D721Med (cell line): ENCODE results near the gene SGSM1.
"Not testable (repeated sequence)": the region's sequence is repeated elsewhere in the genome, so short reads cannot be mapped to it uniquely, and the experiment has no call there.

Experiments used
- DNase-seq: peaks from one replicate; pipeline ENCODE4 v3.0.0; 2011; ENCODE audit warnings: low spot score; ENCODE audit not compliant: insufficient read length
- FAIRE-seq: peaks from 2 replicates; lab custom pipeline; 2011; peaks lifted over from hg19 to GRCh38; lab: Jason Lieb, UNC
- TF ChIP-seq, protein P1 (sequence below): IDR thresholded peaks from 2 replicates; pipeline ENCODE4 v1.5.1; 2012; ENCODE audit warnings: mild to moderate bottlenecking, control low read depth; ENCODE audit not compliant: insufficient read depth; ENCODE audit errors: missing control alignments

SGSM1 gene

DNA sequence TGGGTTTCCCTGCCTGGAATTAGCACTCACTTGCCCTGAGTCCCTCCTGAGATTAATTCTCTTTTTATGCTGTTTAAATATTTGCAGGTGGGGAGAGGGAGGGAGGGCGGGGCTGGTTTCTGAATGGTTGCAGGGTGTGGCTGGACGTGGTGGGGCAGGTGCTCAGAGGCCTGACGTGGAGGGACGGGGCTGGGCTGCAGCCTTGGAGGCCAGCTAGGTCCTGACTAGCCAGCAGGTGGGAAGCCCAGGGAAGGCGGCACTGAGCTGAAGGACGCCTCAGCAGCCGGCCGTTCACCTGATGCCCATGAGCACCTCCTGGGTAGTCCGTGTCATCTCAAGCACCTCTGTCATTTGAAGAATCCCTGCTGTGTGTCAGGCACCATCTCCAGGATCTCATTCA is 21.3 kb downstream of the SGSM1 start:
- DNase-seq (no peak), FAIRE-seq (no peak)
- TF ChIP-seq, protein P1, sequence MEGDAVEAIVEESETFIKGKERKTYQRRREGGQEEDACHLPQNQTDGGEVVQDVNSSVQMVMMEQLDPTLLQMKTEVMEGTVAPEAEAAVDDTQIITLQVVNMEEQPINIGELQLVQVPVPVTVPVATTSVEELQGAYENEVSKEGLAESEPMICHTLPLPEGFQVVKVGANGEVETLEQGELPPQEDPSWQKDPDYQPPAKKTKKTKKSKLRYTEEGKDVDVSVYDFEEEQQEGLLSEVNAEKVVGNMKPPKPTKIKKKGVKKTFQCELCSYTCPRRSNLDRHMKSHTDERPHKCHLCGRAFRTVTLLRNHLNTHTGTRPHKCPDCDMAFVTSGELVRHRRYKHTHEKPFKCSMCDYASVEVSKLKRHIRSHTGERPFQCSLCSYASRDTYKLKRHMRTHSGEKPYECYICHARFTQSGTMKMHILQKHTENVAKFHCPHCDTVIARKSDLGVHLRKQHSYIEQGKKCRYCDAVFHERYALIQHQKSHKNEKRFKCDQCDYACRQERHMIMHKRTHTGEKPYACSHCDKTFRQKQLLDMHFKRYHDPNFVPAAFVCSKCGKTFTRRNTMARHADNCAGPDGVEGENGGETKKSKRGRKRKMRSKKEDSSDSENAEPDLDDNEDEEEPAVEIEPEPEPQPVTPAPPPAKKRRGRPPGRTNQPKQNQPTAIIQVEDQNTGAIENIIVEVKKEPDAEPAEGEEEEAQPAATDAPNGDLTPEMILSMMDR, result no peak

DNA sequence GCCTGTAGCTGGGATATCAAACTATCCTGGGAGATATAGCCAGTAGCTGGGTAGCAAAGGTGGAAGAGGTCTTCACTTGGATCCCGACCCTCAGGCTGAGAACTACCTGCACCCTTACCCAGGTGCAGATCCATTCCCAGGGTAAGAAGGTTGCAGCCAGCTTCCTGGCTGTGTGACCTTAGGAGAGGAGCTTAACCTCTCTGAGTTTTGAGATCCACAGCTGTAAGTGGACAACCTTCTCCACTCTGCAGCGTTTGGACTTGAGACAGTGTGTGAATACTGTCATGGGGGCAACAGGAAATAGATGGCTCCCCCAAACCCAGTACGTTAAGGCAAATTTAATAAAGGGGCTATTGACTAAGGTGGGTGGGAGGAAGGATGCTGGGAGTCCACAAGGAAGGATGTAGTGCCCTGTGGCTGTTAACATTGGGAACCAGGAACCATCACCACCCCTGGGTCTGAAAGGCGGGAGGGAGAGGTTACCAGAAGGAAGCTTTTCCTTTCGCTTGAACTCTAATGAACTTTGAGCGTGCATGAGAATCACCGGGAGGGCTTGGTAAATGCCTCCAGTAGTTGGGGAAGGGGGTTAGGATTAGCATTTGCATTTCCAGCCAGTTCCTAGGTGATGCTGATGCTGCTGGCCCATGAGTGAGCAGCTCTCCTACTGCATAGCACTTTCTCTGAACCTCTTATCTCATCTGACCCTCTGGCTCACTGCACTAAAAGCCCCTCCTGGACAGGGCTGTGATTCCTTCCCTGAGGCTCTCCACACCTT is 24.4 kb downstream of the SGSM1 start:
- TF ChIP-seq, protein P1, result no peak
- FAIRE-seq (no peak), DNase-seq (no peak)

DNA sequence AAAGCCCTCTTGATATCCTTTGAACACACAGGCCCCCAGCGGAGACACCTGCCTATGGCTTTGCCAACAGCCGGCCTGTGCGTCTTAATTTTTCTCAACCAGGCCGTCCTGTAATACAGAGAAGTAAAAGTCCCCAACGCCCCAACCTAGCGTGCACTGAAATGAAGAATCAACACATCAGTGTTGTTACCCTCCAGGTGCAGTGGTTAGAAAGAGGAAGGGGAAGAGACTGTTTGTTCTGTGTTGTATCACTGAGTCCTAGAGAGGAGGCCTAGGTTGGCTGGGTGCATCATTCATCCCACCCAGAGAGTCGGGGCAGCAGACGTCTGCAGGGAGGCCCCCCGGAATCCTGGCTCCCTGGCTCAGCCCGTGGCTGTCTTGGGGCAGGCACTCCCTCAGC is 25.7 kb downstream of the SGSM1 start:
- TF ChIP-seq, protein P1, result no peak
- FAIRE-seq (no peak), DNase-seq (no peak)

DNA sequence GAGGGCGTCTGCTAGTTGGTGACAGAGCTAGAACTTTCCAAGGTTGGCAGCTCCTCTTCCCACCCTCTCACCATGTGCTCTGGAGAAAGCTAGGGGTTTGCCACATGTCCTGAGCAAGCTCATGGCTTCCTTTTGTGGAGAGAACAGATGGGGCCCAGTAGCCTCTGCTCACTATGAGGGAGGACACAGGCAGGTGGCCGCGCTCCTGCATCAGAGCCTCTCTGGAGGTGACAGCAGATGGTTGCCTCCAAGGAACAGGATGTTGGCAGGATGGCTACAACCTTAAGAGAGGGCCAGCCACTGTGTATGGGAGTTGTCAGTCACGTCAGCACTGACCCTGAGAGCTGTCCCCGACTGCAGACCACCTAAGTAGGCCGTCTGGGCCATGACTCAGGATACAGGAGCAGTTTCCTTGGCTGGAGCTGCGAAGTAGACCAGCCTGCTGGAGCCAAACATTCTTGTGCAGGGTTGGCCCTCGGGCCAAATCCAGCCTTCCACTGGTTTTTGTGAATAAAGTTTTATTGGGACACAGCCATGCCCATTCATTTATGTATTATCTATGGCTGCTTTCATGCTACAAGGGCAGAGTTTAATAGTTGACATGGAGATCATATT is 28.0 kb downstream of the SGSM1 start:
- no peak for FAIRE-seq
- TF ChIP-seq, protein P1, result no peak
- no peak for DNase-seq

DNA sequence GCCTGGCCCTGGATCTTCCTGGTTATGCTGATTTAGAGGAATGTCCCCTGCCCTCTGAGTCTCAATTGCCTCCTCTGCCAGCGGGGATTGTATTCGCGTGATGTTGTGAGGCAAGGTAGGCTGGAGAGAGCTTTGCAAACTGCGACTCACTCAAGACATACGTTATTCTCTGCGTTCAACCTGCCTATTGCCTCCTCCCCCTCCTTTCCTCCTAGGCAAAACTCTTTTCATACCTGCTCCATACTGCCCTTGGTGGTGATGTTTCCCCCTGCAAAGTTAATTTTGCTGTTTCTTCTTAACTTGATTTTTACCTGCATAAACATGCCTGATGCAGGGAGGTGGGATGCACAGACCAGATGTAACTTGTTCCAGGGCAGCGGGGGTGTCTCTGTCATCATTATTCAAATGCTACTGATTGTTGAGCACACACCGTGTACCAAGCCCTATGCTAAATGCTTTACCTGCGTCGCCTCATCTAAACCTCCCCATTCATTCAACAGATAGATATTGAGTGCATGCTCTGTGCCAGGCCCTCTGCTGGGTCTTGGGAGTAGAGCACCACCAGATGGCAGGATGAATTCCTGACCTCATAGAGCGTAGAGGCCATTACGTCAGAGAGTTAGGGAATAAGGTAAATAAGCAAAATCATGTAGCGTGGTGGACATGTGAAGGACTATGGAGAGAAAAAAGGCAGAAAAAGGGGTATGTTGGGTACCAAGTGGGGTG is 29.0 kb downstream of the SGSM1 start:
- no peak for DNase-seq
- TF ChIP-seq, protein P1, result peak; percentile 11
- FAIRE-seq, result no peak

DNA sequence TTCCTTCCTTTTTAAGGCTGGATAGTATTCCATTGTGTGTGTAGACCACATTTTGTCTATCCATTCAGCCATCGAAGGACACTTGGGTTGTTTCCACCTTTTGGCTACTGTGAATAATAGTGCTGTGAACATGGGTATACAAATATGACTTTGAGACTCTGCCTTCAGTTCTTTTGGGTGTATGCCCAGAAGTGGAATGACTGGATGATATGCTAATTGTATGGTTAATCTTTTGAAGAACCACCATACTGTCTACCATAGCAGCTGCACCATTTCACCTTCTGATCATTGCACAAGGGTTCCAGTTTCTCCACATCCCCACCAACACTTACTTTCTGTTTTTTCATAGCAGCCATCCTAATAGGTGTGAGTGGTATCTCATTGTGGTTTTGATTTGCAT is 30.3 kb downstream of the SGSM1 start:
- TF ChIP-seq, protein P1, result no peak

DNA sequence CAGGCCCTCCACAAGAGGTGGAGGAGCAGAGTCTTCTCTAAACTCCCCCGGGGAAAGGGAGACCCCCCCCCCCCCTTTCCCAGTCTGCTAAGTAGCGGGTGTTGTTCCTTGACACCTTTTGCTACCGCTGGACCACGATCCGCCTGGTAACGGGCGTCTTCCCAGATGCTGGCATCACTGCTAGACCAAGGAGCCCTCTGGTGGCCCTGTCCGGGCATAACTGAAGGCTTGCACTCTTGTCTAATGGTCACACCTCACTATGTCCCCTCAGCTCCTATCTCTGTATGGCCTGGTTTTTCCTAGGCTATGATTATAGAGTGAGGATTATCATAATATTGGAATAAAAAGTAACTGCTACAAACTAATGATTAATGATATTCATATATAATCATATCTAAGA is 31.5 kb downstream of the SGSM1 start:
- DNase-seq, FAIRE-seq: not testable (repeated sequence)
- TF ChIP-seq, protein P1, result peak; percentile 23

More for the DNA sequence above, 30.3 kb downstream of the SGSM1 start:
- FAIRE-seq, result no peak
- DNase-seq, result no peak
